Tibial nerve (tissue), 4 donors: Measurements from ENCODE around the gene SCLT1.

ENCODE experiments used
- CTCF ChIP-seq, 5 experiments: fragments of 200-600 bp in 3 of 5; fragments of 450-650 bp in 2 of 5; sonication (generic) in 3 of 5; IDR thresholded peaks; one replicate each; pipeline ENCODE4 v1.5.1; 2016 to 2019; ENCODE audit warnings: antibody characterized with exemption in 5 of 5, mild to moderate bottlenecking in 3 of 5, moderate library complexity in 2 of 5
- EP300 ChIP-seq, 2 donors: sonication (generic); formaldehyde crosslinking; IDR thresholded peaks; one replicate each; pipeline ENCODE4 v1.6.1; 2017; ENCODE audit warnings: antibody characterized with exemption in 2 of 2, mild to moderate bottlenecking in 1 of 2
- POLR2A ChIP-seq, 2 donors: fragments of 450-650 bp; IDR thresholded peaks; one replicate each; pipeline ENCODE4 v1.6.1; 2017; ENCODE audit warnings: antibody characterized with exemption in 2 of 2, mild to moderate bottlenecking in 2 of 2, moderate library complexity in 2 of 2

- TF ChIP-seq CTCF (IDR thresholded peaks at IDR 0.05) (no peak), POLR2A (IDR thresholded peaks at IDR 0.05) (no peak), EP300 (IDR thresholded peaks at IDR 0.05) (no peak)
Observed at GRCh38 chr4:129129143-129129542, 35.8 kb upstream of the SCLT1 start.
